HepG2 (cell line): Measurements from ENCODE around the gene ABCC1. TPM values are rescaled to one million over a fixed set of nuclear protein-coding genes. Genes with fewer than 3 reads are reported as not detected.

Experiments
- BRD4 ChIP-seq: sonication (generic); formaldehyde crosslinking; IDR thresholded peaks from 2 replicates; pipeline ENCODE4 v1.4.0; 2020; ENCODE audit warnings: missing genetic modification reagents
- BRF2 ChIP-seq: sonication (generic); formaldehyde crosslinking; IDR thresholded peaks from 2 replicates; pipeline ENCODE4 v1.8.1; 2022; ENCODE audit warnings: mild to moderate bottlenecking, missing genetic modification reagents
- FOSL2 ChIP-seq: sonication (generic); formaldehyde crosslinking; IDR thresholded peaks from 2 replicates; pipeline ENCODE4 v1.4.0; 2020; ENCODE audit warnings: missing genetic modification reagents
- FOXO4 ChIP-seq: sonication (generic); formaldehyde crosslinking; conservative IDR thresholded peaks from 2 replicates; pipeline ENCODE4 v1.8.1; 2023; ENCODE audit warnings: missing genetic modification reagents
- KAT2B ChIP-seq: fragments of 150-350 bp; IDR thresholded peaks from 2 replicates; pipeline ENCODE4 v1.6.1; 2014; ENCODE audit warnings: low read depth, low read length, borderline replicate concordance
- KMT2A ChIP-seq: sonication (generic); formaldehyde crosslinking; IDR thresholded peaks from 2 replicates; pipeline ENCODE4 v1.4.0; 2020; ENCODE audit warnings: missing genetic modification reagents
- PHF21A ChIP-seq: sonication (generic); formaldehyde crosslinking; IDR thresholded peaks from 2 replicates; pipeline ENCODE4 v1.5.0; 2020; ENCODE audit warnings: mild to moderate bottlenecking, missing genetic modification reagents
- PRPF4 ChIP-seq: fragments of 200-400 bp; formaldehyde crosslinking; IDR thresholded peaks from 2 replicates; pipeline ENCODE4 v1.6.1; 2016; ENCODE audit warnings: low read length, low read depth; ENCODE audit not compliant: poor library complexity, severe bottlenecking
- STAT5B ChIP-seq: sonication (generic); formaldehyde crosslinking; IDR thresholded peaks from 2 replicates; pipeline ENCODE4 v1.4.0; 2020; ENCODE audit warnings: missing genetic modification reagents
- U2AF1 ChIP-seq: fragments of 200-400 bp; formaldehyde crosslinking; optimal IDR thresholded peaks from 2 replicates; pipeline ENCODE3; 2017; ENCODE audit warnings: mild to moderate bottlenecking, low read depth, low read length
- ZBTB39 ChIP-seq: sonication (generic); formaldehyde crosslinking; IDR thresholded peaks from 2 replicates; pipeline ENCODE4 v1.5.0; 2020; ENCODE audit warnings: missing genetic modification reagents
- ZFP36 ChIP-seq: fragments of 150-350 bp; IDR thresholded peaks from 2 replicates; pipeline ENCODE4 v1.6.1; 2018; ENCODE audit warnings: borderline replicate concordance, low read length, low read depth; ENCODE audit not compliant: partially characterized antibody
- ZNF280D ChIP-seq: sonication (generic); formaldehyde crosslinking; IDR thresholded peaks from 2 replicates; pipeline ENCODE4 v1.5.1; 2020; ENCODE audit warnings: mild to moderate bottlenecking, missing genetic modification reagents
- ZNF296 ChIP-seq: sonication (generic); formaldehyde crosslinking; conservative IDR thresholded peaks from 2 replicates; pipeline ENCODE4 v1.5.0; 2020; ENCODE audit warnings: mild to moderate bottlenecking, missing genetic modification reagents
- ZNF687 ChIP-seq: sonication (generic); formaldehyde crosslinking; IDR thresholded peaks from 2 replicates; pipeline ENCODE4 v1.5.1; 2020; ENCODE audit warnings: mild to moderate bottlenecking, missing genetic modification reagents, moderate library complexity
- ZNF891 ChIP-seq: sonication (generic); formaldehyde crosslinking; IDR thresholded peaks from 2 replicates; pipeline ENCODE4 v1.5.0; 2020; ENCODE audit warnings: mild to moderate bottlenecking, missing genetic modification reagents
- polyA plus RNA-seq, 8 experiments: library from polyadenylated mRNA; depleted of rRNA in 3 of 8; stranded (reverse) in 7 of 8; unstranded in 1 of 8; fragments of >200 nt; fragmentation: Illumina TruSeq in 4 of 8; extraction: Trizol in 4 of 8; gene quantifications; 2 replicates each; pipeline versions ENCODE4 v1.2.1 to v1.2.3, GENCODE V29; 2011 to 2016; ENCODE audit warnings: low read depth in 4 of 8, missing spikeins in 1 of 8, mixed read lengths in 1 of 8; ENCODE audit not compliant: insufficient read depth in 1 of 8
- total RNA-seq, 5 experiments: library from RNA; depleted of rRNA; stranded (reverse); fragments of >200 nt; fragmentation: Illumina TruSeq; extraction: Trizol; gene quantifications; 2 replicates each; pipeline ENCODE4 v1.2.3, GENCODE V29; 2016; ENCODE audit warnings: low read depth in 1 of 5

Gene ABCC1
- total and polyA plus RNA-seq, 2 of the 13 experiments (the other 11 are each of a cell fraction or from before 2014, with no cell fraction given): 13.0 to 30.6 TPM

- TF ChIP-seq FOSL2 (CRISPR knock-in tag): peak; percentile 87
- TF ChIP-seq STAT5B (CRISPR knock-in tag): no peak
- no peak for TF ChIP-seq BRD4 (CRISPR knock-in tag)
- no peak for TF ChIP-seq ZFP36
- no peak for TF ChIP-seq PRPF4
- TF ChIP-seq KAT2B: no peak
- TF ChIP-seq FOXO4 (CRISPR knock-in tag): no peak
- TF ChIP-seq ZBTB39 (CRISPR knock-in tag): no peak
- TF ChIP-seq ZNF687 (CRISPR knock-in tag): peak; percentile 76
- TF ChIP-seq PHF21A (CRISPR knock-in tag): no peak; the same call in 1 of the 2 replicates
- TF ChIP-seq BRF2 (CRISPR knock-in tag): peak; percentile 49; the same call in 1 of the 2 replicates
- TF ChIP-seq ZNF891 (CRISPR knock-in tag): no peak
- no peak for TF ChIP-seq ZNF280D (CRISPR knock-in tag)
- TF ChIP-seq ZNF296 (CRISPR knock-in tag): no peak
- TF ChIP-seq KMT2A (CRISPR knock-in tag): no peak
- no peak for TF ChIP-seq U2AF1
Observed at GRCh38 chr16:16014329-16015224, 65.2 kb downstream of the ABCC1 start (continued).
